ENCODE data around the gene WIPF1.

- no peak for TF ChIP-seq SIN3A (IDR thresholded peaks at IDR 0.05; ENCODE audit: borderline replicate concordance, low read depth, low read length)
- TF ChIP-seq GABPA (IDR thresholded peaks at IDR 0.05; ENCODE audit: low read depth): no peak
- no peak for TF ChIP-seq POLR2AphosphoS5 (IDR thresholded peaks at IDR 0.05; ENCODE audit: low read depth, low read length)
- TF ChIP-seq CTCF (IDR thresholded peaks at IDR 0.05): no peak
Observed at GRCh38 chr2:174561972-174562370, 35.6 kb downstream of the WIPF1 start.
